Tibial nerve (tissue), 4 donors: Measurements from ENCODE around the gene TMEM245. TPM values are rescaled to one million over a fixed set of nuclear protein-coding genes. Genes with fewer than 3 reads are reported as not detected.
A peak's percentile ranks its signal among the peaks of the same experiment; 100 is the strongest.

Experiments
- DNase-seq, 2 donors: peaks; one replicate each; pipeline ENCODE4 v3.0.0-alpha.2; 2019; ENCODE audit warnings: low spot score in 2 of 2
- H3K27ac ChIP-seq, 4 donors: fragments of 200-600 bp; sonication (generic) in 3 of 4; one replicate each; pipeline ENCODE4 v1.5.1; 2017 to 2019; ENCODE audit warnings: mild to moderate bottlenecking in 1 of 4
- H3K27me3 ChIP-seq, 2 donors: fragments of 200-600 bp; sonication (generic) in 1 of 2; one replicate each; pipeline versions ENCODE4 v1.5.1 to v1.6.0; 2017 to 2019
- H3K36me3 ChIP-seq, 3 donors: fragments of 200-600 bp; sonication (generic); one replicate each; pipeline ENCODE4 v1.5.1; 2018 to 2019
- H3K4me1 ChIP-seq, 4 donors: fragments of 200-600 bp; sonication (generic) in 3 of 4; one replicate each; pipeline ENCODE4 v1.5.1; 2017 to 2019
- H3K4me3 ChIP-seq, 4 donors: fragments of 200-600 bp; sonication (generic) in 3 of 4; one replicate each; pipeline ENCODE4 v1.5.1; 2017 to 2019; ENCODE audit warnings: mild to moderate bottlenecking in 1 of 4, moderate library complexity in 1 of 4
- H3K9me3 ChIP-seq, 4 donors: fragments of 200-600 bp; sonication (generic) in 3 of 4; one replicate each; pipeline ENCODE4 v1.5.1; 2017 to 2019
- EP300 ChIP-seq, 2 donors: sonication (generic); formaldehyde crosslinking; IDR thresholded peaks; one replicate each; pipeline ENCODE4 v1.6.1; 2017; ENCODE audit warnings: antibody characterized with exemption in 2 of 2, mild to moderate bottlenecking in 1 of 2
- POLR2A ChIP-seq, 2 donors: fragments of 450-650 bp; IDR thresholded peaks; one replicate each; pipeline ENCODE4 v1.6.1; 2017; ENCODE audit warnings: antibody characterized with exemption in 2 of 2, mild to moderate bottlenecking in 2 of 2, moderate library complexity in 2 of 2
- WGBS, 2 donors: methylation state at CpG; one replicate each; pipeline ENCODE4 v1.1.5; 2018; 5-methylcytosine and 5-hydroxymethylcytosine counted together
- total RNA-seq, 4 donors: library from RNA; depleted of rRNA; stranded (reverse); fragments of >200 nt; gene quantifications; one replicate each; pipeline ENCODE4 v1.1.0, GENCODE V29; 2016
- TF ChIP-seq, protein P1 (sequence below), 5 experiments: fragments of 200-600 bp in 3 of 5; fragments of 450-650 bp in 2 of 5; sonication (generic) in 3 of 5; IDR thresholded peaks; one replicate each; pipeline ENCODE4 v1.5.1; 2016 to 2019; ENCODE audit warnings: antibody characterized with exemption in 5 of 5, mild to moderate bottlenecking in 3 of 5, moderate library complexity in 2 of 5

The TMEM245 gene
- total RNA-seq, 4 donors from 2014 or later = 51.6 to 100 (median 89.5) TPM

DNA sequence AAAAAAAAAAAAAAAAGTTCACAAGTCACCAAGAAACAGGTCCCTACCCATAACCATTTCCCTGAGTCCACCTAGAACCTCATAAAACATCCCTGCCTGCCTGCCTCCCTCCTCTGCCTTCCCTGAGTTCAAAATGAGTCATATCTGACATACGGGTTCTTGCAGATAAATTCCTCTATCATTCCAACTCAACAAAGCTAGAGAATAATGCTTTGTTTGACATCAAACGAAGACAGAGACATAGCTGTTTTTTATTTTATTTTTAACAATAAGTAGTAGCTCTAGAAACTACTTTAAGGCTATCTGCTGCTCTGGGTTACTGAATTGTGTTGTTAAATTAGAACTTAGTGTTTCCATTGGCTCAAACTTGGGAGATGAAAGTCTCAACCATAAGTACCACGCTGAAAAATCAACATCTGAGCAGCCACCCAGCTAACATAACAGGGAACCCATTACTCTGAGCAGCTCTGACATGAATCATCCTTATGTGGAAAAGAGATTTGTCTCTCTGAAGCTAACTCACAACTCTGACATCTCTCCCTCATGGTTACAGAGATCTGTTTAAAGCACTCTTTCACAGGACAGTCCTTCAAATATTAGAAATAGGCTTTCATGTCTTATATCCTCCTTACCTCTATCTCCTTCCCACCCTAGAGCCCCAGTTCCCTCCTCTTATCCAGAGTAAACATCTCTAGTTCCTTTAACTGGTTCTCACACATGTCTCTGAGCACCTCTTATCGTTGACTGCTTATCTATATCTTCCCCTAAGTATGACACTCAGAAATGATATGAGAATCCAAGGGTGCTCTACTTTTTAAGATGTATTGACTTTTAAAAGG, 12.1 kb downstream of the TMEM245 start:
- Histone ChIP-seq H3K9me3 (no peaks in the 10 kb centered on the region), H3K27me3 (no peaks in the 10 kb centered on the region), H3K36me3 (peaks cover 0 to 20% (median 0%) of the 10 kb centered on the region in 3 donors), H3K4me3 (no peak overlapping the region), H3K4me1 (peaks cover 0 to 64% (median 34%) of the 10 kb centered on the region in 4 donors), H3K27ac (peak overlapping the region; percentile 5 to 94 (median 62))
- no peak for DNase-seq
- no peak for TF ChIP-seq POLR2A (IDR thresholded peaks at IDR 0.05)
- TF ChIP-seq, protein P1, sequence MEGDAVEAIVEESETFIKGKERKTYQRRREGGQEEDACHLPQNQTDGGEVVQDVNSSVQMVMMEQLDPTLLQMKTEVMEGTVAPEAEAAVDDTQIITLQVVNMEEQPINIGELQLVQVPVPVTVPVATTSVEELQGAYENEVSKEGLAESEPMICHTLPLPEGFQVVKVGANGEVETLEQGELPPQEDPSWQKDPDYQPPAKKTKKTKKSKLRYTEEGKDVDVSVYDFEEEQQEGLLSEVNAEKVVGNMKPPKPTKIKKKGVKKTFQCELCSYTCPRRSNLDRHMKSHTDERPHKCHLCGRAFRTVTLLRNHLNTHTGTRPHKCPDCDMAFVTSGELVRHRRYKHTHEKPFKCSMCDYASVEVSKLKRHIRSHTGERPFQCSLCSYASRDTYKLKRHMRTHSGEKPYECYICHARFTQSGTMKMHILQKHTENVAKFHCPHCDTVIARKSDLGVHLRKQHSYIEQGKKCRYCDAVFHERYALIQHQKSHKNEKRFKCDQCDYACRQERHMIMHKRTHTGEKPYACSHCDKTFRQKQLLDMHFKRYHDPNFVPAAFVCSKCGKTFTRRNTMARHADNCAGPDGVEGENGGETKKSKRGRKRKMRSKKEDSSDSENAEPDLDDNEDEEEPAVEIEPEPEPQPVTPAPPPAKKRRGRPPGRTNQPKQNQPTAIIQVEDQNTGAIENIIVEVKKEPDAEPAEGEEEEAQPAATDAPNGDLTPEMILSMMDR (IDR thresholded peaks at IDR 0.05) = no peak
- no peak for TF ChIP-seq EP300 (IDR thresholded peaks at IDR 0.05)
- WGBS, 2 donors = 36 to 38% methylated on average over 4 of the region's 4 CpGs

- DNase-seq = no peak
- H3K27ac ChIP-seq = peak overlapping the region in 3 of 4 donors; percentile 13 to 60 (median 52)
- H3K36me3 ChIP-seq = peaks cover 0 to 20% (median 0%) of the 10 kb centered on the region in 3 donors
- H3K4me1 ChIP-seq = peaks cover 0 to 64% (median 26%) of the 10 kb centered on the region in 4 donors
- no peak overlapping the region for H3K4me3 ChIP-seq
- no peaks in the 10 kb centered on the region for H3K27me3 ChIP-seq
- no peaks in the 10 kb centered on the region for H3K9me3 ChIP-seq
- TF ChIP-seq, protein P1 (IDR thresholded peaks at IDR 0.05) = no peak
- TF ChIP-seq POLR2A (IDR thresholded peaks at IDR 0.05) (no peak), EP300 (IDR thresholded peaks at IDR 0.05) (no peak)
- WGBS, 2 donors = 56 to 64% methylated on average over 3 of the region's 3 CpGs
Observed at GRCh38 chr9:109101810-109102209, 17.9 kb downstream of the TMEM245 start.

DNA sequence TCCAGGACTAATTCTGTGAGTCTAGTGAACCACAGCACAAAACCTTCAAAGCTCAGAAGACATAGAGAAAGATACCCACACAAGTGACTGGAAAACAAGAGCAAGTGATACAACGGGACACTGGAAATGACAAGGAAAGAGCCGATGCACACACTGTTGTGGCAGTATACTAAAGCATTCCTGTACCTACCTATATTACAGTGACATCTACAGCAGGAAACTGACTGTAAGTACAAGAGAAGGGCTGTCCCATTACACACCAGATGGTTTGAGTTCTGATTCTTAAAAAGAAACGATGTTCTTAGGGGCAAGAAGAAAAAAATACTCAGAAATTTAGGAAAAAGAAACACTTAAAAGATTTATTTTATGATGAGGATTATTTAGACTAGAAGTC, 18.5 kb downstream of the TMEM245 start:
- H3K27me3 ChIP-seq = no peaks in the 10 kb centered on the region
- H3K27ac ChIP-seq = peak overlapping the region in 3 of 4 donors; percentile 13 to 60 (median 52)
- no peak for DNase-seq
- TF ChIP-seq EP300 (IDR thresholded peaks at IDR 0.05) (no peak), POLR2A (IDR thresholded peaks at IDR 0.05) (no peak)
- TF ChIP-seq, protein P1 (IDR thresholded peaks at IDR 0.05) = no peak
- H3K36me3 ChIP-seq = peaks cover 0 to 20% (median 0%) of the 10 kb centered on the region in 3 donors
- peaks cover 0 to 66% (median 29%) of the 10 kb centered on the region in 4 donors for H3K4me1 ChIP-seq
- no peak overlapping the region for H3K4me3 ChIP-seq
- no peaks in the 10 kb centered on the region for H3K9me3 ChIP-seq
- WGBS, 2 donors = 74 to 75% methylated on average over 3 of the region's 3 CpGs

DNA sequence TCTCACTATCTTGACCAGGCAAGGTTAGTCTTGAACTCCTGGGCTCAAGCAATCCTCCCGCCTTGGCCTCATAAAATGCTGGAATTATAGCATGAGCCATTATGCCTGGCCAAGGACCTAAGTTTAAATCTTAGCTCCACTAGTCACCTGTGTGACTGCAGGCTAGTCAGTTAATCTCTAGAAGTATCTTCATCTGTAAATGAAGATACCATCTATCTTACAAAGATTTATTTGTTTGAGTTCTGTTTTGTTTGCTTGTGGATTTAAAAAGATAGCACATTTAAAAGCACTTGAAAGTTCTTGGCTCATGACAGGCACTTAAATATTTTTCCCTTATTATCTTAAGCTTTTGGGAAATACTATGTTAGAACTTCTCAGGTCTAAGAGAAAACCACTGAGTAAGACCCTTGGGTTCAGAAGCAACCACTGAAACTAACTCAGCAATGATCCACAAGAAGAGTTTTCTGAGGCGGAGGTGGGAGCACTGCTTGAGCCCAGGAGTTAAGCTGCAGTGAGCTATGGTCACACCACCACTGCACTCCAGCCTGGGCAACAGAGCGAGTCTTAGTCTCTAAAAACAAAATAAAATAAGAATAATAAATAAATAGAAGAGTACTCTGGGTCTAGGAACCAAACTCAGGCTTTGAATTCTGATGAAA, 19.1 kb downstream of the TMEM245 start:
- no peaks in the 10 kb centered on the region for H3K9me3 ChIP-seq
- no peak for DNase-seq
- peaks cover 0 to 19% (median 0%) of the 10 kb centered on the region in 3 donors for H3K36me3 ChIP-seq
- peak overlapping the region in 2 of 4 donors; percentile 52 to 60 for H3K27ac ChIP-seq
- H3K27me3 ChIP-seq = no peaks in the 10 kb centered on the region
- peaks cover 0 to 71% (median 30%) of the 10 kb centered on the region in 4 donors for H3K4me1 ChIP-seq
- no peak for TF ChIP-seq POLR2A (IDR thresholded peaks at IDR 0.05)
- TF ChIP-seq, protein P1 (IDR thresholded peaks at IDR 0.05) = no peak
- no peak for TF ChIP-seq EP300 (IDR thresholded peaks at IDR 0.05)
- H3K4me3 ChIP-seq = no peak overlapping the region
- WGBS, 2 donors = 86 to 90% methylated on average over 3 of the region's 3 CpGs

GRCh38 chr9:109098960-109099308, 20.8 kb downstream of the TMEM245 start:
- Histone ChIP-seq H3K9me3 (no peaks in the 10 kb centered on the region), H3K4me1 (peaks cover 0 to 79% (median 30%) of the 10 kb centered on the region in 4 donors), H3K4me3 (no peak overlapping the region), H3K27me3 (no peaks in the 10 kb centered on the region), H3K27ac (peak overlapping the region; percentile 2 to 87 (median 64)), H3K36me3 (peaks cover 0 to 10% (median 0%) of the 10 kb centered on the region in 3 donors)
- no peak for TF ChIP-seq POLR2A (IDR thresholded peaks at IDR 0.05)
- TF ChIP-seq EP300 (IDR thresholded peaks at IDR 0.05) = no peak
- TF ChIP-seq, protein P1 (IDR thresholded peaks at IDR 0.05) = no peak
- 13 to 47% methylated on average over 2 of the region's 2 CpGs for WGBS, 2 donors
- no peak for DNase-seq
